NT2/D1 (cell line): ENCODE results near the gene SLC7A7.
"Not testable (repeated sequence)": the region's sequence is repeated elsewhere in the genome, so short reads cannot be mapped to it uniquely, and the experiment has no call there.

Experiments used
- DNase-seq: peaks from one replicate; pipeline ENCODE4 v3.0.0-alpha.2; 2011; ENCODE audit warnings: low read depth, low spot score
- H3K27me3 ChIP-seq: 2 replicates; pipeline ENCODE4 v1.6.0; 2011; ENCODE audit warnings: mild to moderate bottlenecking; ENCODE audit not compliant: insufficient read length, insufficient read depth
- H3K36me3 ChIP-seq: 2 replicates; pipeline ENCODE4 v1.6.1; 2011; ENCODE audit warnings: mild to moderate bottlenecking, low read length, mixed read lengths; ENCODE audit not compliant: insufficient read depth, insufficient read length
- H3K4me1 ChIP-seq: 2 replicates; pipeline ENCODE4 v1.5.1; 2011; ENCODE audit not compliant: insufficient read depth, insufficient read length
- H3K4me3 ChIP-seq: 2 replicates; pipeline ENCODE4 v1.5.1; 2011; ENCODE audit warnings: low read depth; ENCODE audit not compliant: insufficient read length
- H3K9ac ChIP-seq: 2 replicates; pipeline ENCODE4 v1.6.0; 2011; ENCODE audit warnings: low read depth; ENCODE audit not compliant: insufficient read length
- H3K9me3 ChIP-seq: 2 replicates; pipeline ENCODE4 v1.5.1; 2011; ENCODE audit warnings: mild to moderate bottlenecking, low read length; ENCODE audit not compliant: insufficient read depth
- SUZ12 ChIP-seq: IDR thresholded peaks from 2 replicates; pipeline ENCODE4 v1.6.1; 2011; ENCODE audit not compliant: insufficient read length, insufficient read depth; ENCODE audit errors: extremely low read depth
- YY1 ChIP-seq: IDR thresholded peaks from 2 replicates; pipeline ENCODE4 v1.6.1; 2011; ENCODE audit not compliant: insufficient read length, insufficient read depth
- ZNF274 ChIP-seq: IDR thresholded peaks from 2 replicates; pipeline ENCODE4 v1.6.1; 2011; ENCODE audit warnings: mild to moderate bottlenecking, low read depth, low read length

Gene SLC7A7

DNA sequence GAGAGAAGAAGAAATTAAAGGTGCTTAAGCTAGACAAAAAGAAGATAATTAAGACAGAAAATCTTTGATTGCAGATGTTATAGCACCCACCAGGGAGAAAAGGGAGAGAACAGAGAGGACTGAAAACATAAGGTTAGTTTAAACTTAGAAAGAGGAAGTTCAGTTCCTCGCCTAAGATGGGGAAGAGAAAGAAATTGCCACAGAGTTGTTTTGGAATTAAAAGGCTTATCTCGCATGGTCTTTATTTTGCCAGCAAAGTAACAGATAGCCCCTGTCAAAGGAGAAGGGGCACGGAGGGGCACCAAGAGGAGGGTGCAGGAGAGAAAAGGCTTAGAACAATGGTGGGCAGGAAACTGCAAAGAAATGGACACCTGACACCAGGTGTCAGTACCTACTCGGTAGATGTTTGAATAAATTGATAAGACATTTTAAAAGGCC, 66.6 kb downstream of the SLC7A7 start:
- H3K27me3 ChIP-seq = no peaks in the 10 kb centered on the region
- no peak for DNase-seq
- peaks cover 2% of the 10 kb centered on the region for H3K4me1 ChIP-seq
- H3K9ac ChIP-seq = no peak overlapping the region
- no peak for TF ChIP-seq SUZ12
- TF ChIP-seq ZNF274 = no peak
- TF ChIP-seq YY1 = no peak
- H3K9me3 ChIP-seq = no peaks in the 10 kb centered on the region
- no peaks in the 10 kb centered on the region for H3K36me3 ChIP-seq
- no peak overlapping the region for H3K4me3 ChIP-seq

DNA sequence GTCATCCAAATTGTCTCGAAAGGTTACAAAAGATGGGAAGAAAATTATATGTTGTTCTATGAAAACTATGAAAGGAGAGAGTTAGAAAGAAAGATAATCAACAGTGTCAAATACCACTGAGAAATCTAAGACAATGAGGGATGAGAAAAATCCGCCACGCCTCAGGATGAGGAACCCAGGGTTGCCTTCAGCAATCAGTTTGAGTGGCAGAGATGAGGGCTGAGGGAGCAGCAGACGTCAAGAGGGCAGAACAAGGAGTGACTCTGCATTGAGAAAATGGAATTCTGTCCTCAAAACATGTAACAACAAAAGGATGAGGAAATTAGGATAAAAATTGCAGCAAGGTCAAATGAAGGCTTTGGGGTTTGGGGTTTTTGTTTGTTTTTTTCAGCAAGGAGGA, 67.0 kb downstream of the SLC7A7 start:
- no peak overlapping the region for H3K4me3 ChIP-seq
- TF ChIP-seq ZNF274 (no peak), YY1 (no peak), SUZ12 (no peak)
- no peak for DNase-seq
- H3K36me3 ChIP-seq = no peaks in the 10 kb centered on the region
- no peaks in the 10 kb centered on the region for H3K9me3 ChIP-seq
- H3K9ac ChIP-seq = no peak overlapping the region
- peaks cover 2% of the 10 kb centered on the region for H3K4me1 ChIP-seq
- no peaks in the 10 kb centered on the region for H3K27me3 ChIP-seq

DNA sequence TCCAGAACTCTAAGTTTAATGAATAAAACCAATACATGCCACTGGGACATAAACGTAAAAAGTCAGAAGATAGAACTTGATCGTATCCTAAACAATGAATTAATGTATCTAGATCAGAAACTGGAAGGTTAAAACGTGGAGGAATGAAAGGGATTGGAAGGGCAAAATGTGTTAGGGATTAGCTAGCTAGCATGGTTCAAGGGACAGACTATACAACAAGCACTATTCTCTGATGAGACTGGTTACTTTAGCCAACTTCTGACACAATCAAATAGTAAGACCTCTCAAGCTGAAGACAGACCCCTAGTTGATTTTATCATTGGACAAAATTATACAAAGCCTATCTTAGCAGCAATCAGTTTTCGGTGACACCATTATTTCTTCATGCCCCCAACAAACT, 67.5 kb downstream of the SLC7A7 start:
- TF ChIP-seq YY1 (no peak), SUZ12 (no peak), ZNF274 (no peak)
- no peaks in the 10 kb centered on the region for H3K9me3 ChIP-seq
- no peaks in the 10 kb centered on the region for H3K27me3 ChIP-seq
- H3K4me3 ChIP-seq = no peak overlapping the region
- H3K9ac ChIP-seq = no peak overlapping the region
- H3K4me1 ChIP-seq = peaks cover 2% of the 10 kb centered on the region
- H3K36me3 ChIP-seq = no peaks in the 10 kb centered on the region
- DNase-seq = no peak

DNA sequence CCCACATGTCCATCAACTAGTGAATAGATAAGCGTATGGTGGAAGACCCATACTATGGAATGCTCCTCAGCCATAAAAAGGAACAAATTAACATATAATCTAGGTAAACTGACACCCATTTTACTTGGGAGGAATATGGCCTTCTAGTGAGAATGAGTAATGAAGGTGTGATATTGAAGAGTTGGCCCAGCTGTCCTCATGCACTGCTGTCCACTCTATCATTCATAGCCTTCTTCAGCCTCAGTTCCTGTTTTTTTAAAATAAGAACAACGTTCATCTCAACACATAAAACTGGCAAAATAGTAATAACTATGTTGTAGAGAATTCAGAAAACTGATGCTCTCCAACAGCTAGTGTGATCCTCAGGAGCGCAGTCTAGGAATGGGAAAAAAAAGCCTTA, 75.2 kb downstream of the SLC7A7 start:
- DNase-seq = no peak
- no peaks in the 10 kb centered on the region for H3K27me3 ChIP-seq
- TF ChIP-seq YY1 = no peak
- TF ChIP-seq SUZ12 = no peak
- no peak for TF ChIP-seq ZNF274
- no peak overlapping the region for H3K9ac ChIP-seq
- H3K4me1 ChIP-seq = no peaks in the 10 kb centered on the region
- no peaks in the 10 kb centered on the region for H3K36me3 ChIP-seq
- no peaks in the 10 kb centered on the region; the same call in 1 of the 2 replicates for H3K9me3 ChIP-seq
- H3K4me3 ChIP-seq = no peak overlapping the region

DNA sequence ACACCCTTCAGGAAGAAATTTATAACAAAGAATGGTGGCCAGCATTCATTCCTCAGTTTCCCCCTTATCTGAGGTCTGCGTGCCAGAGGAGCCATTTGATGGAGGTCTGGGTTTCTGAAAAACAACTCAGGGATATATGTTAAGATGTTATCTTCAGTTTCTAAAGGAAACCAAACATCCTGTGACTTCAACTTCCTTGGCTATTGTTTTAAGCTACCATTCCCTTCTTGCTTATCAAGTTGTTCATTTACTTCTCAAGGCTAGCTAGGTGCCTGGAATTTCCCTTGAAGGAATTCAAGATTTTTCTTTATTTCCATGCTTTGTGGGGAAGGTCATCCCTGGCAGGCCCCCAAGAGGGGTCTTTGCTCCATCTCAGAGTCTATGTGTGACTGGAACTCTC, 75.8 kb downstream of the SLC7A7 start:
- Histone ChIP-seq H3K36me3 (no peaks in the 10 kb centered on the region), H3K9me3 (no peaks in the 10 kb centered on the region; the same call in 1 of the 2 replicates), H3K4me3 (no peak overlapping the region), H3K27me3 (no peaks in the 10 kb centered on the region), H3K4me1 (no peaks in the 10 kb centered on the region), H3K9ac (no peak overlapping the region)
- no peak for DNase-seq
- no peak for TF ChIP-seq YY1
- no peak for TF ChIP-seq SUZ12
- TF ChIP-seq ZNF274 = no peak

DNA sequence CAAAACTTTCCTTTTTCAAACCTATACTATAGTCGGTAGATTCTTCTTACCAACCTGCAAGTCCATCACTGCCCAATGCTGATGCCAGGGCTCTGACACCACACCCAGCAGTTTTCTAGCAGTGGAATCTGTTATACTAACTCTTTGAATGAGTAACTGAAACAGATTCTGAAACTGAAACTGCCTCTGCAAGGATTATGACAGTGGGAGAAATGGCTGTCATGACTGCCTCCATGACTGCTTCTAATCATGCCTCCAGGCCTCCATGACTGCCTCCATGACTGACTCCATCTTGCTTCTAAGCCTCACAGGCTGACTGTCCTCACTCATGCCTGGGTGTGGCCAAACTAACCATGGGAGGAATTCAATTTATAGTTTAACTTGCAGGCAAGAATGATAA, 78.2 kb downstream of the SLC7A7 start:
- H3K9ac ChIP-seq = no peak overlapping the region
- no peaks in the 10 kb centered on the region for H3K36me3 ChIP-seq
- H3K4me1 ChIP-seq = no peaks in the 10 kb centered on the region
- H3K27me3 ChIP-seq = no peaks in the 10 kb centered on the region
- H3K4me3 ChIP-seq = no peak overlapping the region
- no peaks in the 10 kb centered on the region; the same call in 1 of the 2 replicates for H3K9me3 ChIP-seq
- TF ChIP-seq SUZ12 = no peak
- no peak for TF ChIP-seq YY1
- TF ChIP-seq ZNF274 = no peak
- DNase-seq = no peak

DNA sequence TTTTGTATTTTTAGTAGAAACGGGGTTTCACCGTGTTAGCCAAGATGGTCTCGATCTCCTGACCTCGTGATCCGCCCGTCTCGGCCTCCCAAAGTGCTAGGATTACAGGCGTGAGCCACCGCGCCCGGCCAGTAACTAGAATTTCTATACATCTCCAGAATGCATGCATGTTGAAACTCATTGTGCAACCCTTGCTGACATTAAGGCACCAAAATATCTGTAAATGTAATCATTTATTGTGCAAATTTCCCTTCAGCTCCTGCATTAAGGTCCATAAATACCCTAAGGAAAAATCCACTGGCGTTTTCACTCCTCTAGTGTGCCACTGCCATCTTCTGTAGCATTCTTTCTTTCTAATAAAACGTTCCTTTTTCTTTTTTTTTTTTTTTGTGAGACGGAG, 78.9 kb downstream of the SLC7A7 start:
- not testable (repeated sequence) for H3K27me3 ChIP-seq, H3K4me1 ChIP-seq, H3K9me3 ChIP-seq, H3K4me3 ChIP-seq, H3K9ac ChIP-seq, DNase-seq, H3K36me3 ChIP-seq

DNA sequence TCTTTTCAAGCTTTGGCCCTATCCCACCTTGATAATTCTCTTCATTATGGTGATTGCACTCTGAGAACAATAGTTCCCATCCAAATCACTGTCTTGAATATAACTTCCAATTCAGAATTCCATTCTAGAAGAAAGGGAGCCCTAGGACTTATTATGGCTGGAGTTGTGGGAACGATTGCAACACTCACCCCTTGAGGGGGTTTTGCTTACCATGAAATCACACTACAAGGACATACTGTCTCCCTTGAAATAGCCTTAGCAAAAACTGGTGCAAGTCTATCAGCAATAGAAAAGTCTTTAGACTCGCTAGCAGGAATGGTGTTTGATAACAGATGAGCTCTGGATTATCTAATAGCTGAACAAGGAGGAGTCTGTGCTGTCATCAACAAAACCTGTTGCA, 80.1 kb downstream of the SLC7A7 start:
- Histone ChIP-seq H3K9ac (no peak overlapping the region), H3K4me1 (no peaks in the 10 kb centered on the region), H3K4me3 (no peak overlapping the region), H3K36me3 (no peaks in the 10 kb centered on the region), H3K9me3 (no peaks in the 10 kb centered on the region; the same call in 1 of the 2 replicates), H3K27me3 (no peaks in the 10 kb centered on the region)
- DNase-seq = no peak
- no peak for TF ChIP-seq ZNF274
- no peak for TF ChIP-seq SUZ12
- no peak for TF ChIP-seq YY1
